Amniotic stem cell (primary cell): ENCODE measurements around the gene SLC29A2.
"Not testable (repeated sequence)": the region's sequence is repeated elsewhere in the genome, so short reads cannot be mapped to it uniquely, and the experiment has no call there.

Experiments
- DNase-seq: peaks from one replicate; lab custom pipeline; 2025; lab: John Stamatoyannopoulos, UW

SLC29A2 gene

GRCh38 chr11:66384316-66384715 lies 12.8 kb upstream of the SLC29A2 start:
- DNase-seq, result not testable (repeated sequence)

- not testable (repeated sequence) for DNase-seq
Measured at GRCh38 chr11:66380264-66380663, 8.7 kb upstream of the SLC29A2 start.

DNA sequence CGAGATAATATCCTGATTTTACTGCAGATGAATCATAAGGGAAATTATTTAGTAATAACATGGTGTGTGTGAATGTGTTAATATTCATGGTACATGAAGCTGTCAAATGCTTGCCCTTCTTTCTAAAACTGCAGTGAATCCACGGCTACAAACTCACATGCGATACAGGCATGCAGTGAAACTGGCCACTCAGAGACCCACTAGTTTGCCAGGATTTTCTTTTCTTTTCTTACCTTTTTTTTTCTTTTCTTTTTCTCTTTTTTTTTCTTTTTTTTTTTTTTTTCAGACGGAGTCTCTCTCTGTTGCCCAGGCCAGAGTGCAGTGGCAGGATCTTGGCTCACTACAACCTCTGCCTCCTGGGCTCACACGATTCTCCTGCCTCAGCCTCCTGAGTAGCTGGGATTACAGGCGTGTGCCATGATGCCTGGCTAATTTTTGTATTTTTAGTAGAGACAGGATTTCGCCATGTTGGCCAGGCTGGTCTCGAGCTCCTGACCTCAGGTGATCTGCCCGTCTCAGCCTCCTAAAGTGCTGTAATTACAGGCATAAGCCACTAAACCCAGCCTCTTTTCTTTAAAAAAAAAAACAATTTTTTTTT lies 2.2 kb upstream of the SLC29A2 start:
- not testable (repeated sequence) for DNase-seq

- DNase-seq, result no peak
Measured at GRCh38 chr11:66373265-66373664, 1.7 kb upstream of the SLC29A2 start.

- no peak for DNase-seq
Measured at GRCh38 chr11:66369073-66369894, 2.3 kb downstream of the SLC29A2 start.

GRCh38 chr11:66368484-66368883 lies 3.1 kb downstream of the SLC29A2 start:
- DNase-seq, result no peak

GRCh38 chr11:66367561-66368312 lies 3.8 kb downstream of the SLC29A2 start:
- DNase-seq, result no peak

DNA sequence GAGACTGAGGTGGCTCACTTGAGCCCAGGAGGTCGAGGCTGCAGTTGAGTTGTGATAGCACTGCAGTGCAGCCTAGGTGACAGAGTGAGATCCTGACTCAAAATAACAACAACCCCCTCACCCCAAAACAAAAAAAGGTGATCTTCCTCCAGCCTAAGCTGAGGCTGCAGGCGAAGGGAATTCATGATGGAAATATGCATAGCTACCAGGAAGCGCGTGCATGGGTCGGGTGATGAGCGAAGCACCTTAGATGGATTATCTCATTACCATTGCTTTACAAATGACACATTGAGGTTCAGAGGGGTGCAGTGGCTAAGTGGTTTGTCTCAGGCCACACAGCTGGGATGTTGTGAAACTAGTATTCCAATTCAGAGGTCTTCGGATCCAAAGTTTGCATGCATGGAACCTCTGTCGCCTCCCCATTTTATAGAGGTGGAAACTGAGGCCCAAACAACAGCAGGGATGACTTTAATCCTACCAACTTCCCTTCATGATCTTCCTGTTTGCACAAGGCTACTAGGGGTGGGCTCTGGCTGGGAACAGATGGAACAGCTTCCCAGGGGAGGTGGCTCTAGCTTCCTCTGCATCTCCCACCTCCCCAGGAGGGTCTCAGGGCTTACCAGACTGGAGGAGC lies 4.6 kb downstream of the SLC29A2 start:
- DNase-seq, result no peak

DNA sequence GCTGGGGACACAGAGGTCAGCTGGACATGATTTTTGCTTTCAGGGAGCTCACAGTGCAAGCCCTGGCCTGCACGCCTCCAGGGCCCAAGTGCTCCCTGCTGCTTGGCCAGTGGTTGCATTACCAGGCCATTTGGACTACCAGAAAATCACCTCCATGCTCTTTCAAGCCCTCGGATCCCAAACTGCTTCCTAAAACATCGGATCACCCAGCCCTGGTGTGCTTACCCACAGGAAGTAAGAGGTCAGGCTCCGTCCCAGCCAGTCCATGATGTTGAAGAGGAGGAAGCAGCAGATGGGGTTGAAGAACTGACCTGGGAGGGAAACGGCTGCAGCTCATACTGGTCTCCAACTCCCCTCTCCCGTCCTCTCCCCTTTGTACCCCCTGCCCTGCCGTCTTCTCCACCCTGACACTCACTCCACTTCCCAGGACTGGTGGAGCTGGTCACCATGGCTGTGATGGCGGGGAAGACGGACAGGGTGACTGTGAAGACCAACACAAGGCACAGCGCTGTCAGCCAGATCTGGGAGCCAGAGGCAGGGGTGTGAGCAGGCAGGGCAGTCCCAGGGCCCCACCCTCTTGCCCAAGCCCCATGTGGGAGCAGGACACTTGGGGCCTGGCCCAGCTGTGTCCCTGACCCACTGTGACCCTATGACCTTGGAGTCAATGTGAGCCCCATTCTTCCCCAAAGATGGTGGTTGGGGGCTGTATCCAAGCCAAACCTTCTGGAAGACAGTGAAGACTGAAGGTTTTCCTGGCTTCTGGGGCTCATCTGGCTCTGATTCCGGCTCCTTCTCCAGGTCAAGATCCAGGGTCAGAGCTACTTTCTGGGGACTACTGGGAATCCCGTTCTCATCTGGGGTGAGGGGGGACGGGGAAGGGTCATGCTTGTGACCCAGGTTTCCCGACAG lies 5.6 kb downstream of the SLC29A2 start:
- no peak for DNase-seq

GRCh38 chr11:66365166-66365565 lies 6.4 kb downstream of the SLC29A2 start:
- DNase-seq, result no peak

DNA sequence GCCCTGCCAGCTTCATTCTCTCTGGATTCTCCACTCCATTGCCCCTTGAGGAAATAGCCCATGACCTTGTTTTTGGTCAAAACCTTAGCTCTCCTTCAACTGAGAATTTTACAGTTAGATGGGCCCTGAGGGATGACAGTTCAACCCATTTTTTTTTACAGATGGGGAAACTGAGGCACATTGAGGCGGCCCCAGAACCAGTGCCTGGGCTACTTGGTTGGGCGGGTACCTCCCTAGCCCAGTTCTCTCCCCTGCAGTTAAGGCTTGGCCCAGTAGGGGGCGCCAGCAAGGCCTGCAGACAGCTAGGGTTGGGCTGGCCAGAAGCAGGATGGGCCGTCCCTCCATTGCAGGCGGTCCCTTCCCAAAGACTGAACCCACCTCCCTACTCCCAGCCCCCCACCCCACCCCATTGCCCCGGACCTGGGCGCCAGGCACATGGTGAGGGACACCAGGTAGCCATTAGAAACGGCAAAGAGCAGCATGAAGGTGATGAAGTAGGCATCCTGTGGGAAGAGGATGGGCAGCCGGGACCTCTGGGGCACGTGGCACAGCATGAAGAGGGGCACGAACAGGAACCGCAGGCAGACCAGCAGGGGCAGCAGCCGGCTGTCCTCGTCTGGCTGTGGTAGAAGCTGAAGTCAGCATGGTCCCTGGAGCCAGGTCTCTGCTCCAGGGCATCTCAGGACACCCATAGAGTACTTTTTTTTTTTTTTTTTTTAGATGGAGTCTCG lies 7.6 kb downstream of the SLC29A2 start:
- no peak for DNase-seq

GRCh38 chr11:66363187-66363601 lies 8.4 kb downstream of the SLC29A2 start:
- no peak for DNase-seq

- DNase-seq, result no peak
Measured at GRCh38 chr11:66362481-66363147, 8.9 kb downstream of the SLC29A2 start.

GRCh38 chr11:66361502-66361941 lies 10.0 kb downstream of the SLC29A2 start:
- no peak for DNase-seq

- DNase-seq, result no peak
Measured at GRCh38 chr11:66360406-66361073, 11.0 kb downstream of the SLC29A2 start.

GRCh38 chr11:66359662-66360087 lies 11.9 kb downstream of the SLC29A2 start:
- no peak for DNase-seq

GRCh38 chr11:66350560-66351235 lies 20.9 kb downstream of the SLC29A2 start:
- not testable (repeated sequence) for DNase-seq

GRCh38 chr11:66349084-66349386 lies 22.5 kb downstream of the SLC29A2 start:
- no peak for DNase-seq
